Gastroesophageal sphincter (tissue), 4 donors: ENCODE measurements around the gene ZER1. TPM values are rescaled to one million over a fixed set of nuclear protein-coding genes. Genes with fewer than 3 reads are reported as not detected.

Experiments
- ATAC-seq: fragments of 150-250 bp; one replicate; pipeline ENCODE4 v1.9.1; 2016; ENCODE audit warnings: mild to moderate bottlenecking, moderate library complexity
- H3K27ac ChIP-seq, 4 donors: fragments of 200-600 bp; sonication (generic) in 3 of 4; 1 replicate in 3 of 4; 2 replicates in 1 of 4; pipeline ENCODE4 v1.5.1; 2016 to 2019
- H3K27me3 ChIP-seq: fragments of 200-600 bp; sonication (generic); one replicate; pipeline ENCODE4 v1.5.1; 2019
- H3K36me3 ChIP-seq, 2 donors: fragments of 200-600 bp; sonication (generic); one replicate each; pipeline ENCODE4 v1.5.1; 2019; ENCODE audit warnings: control low read depth in 1 of 2
- H3K4me1 ChIP-seq, 3 donors: fragments of 200-600 bp; sonication (generic); 1 replicate in 2 of 3; 2 replicates in 1 of 3; pipeline ENCODE4 v1.5.1; 2016 to 2019; ENCODE audit warnings: control low read depth in 2 of 3
- H3K4me3 ChIP-seq, 2 donors: fragments of 200-600 bp; sonication (generic); one replicate each; pipeline ENCODE4 v1.5.1; 2019; ENCODE audit warnings: mild to moderate bottlenecking in 1 of 2, moderate library complexity in 1 of 2
- H3K9me3 ChIP-seq, 3 donors: fragments of 200-600 bp; sonication (generic); one replicate each; pipeline ENCODE4 v1.5.1; 2017 to 2019; ENCODE audit warnings: control low read depth in 2 of 3
- CTCF ChIP-seq, 4 experiments: fragments of 200-600 bp in 2 of 4; fragments of 450-650 bp in 2 of 4; sonication (generic) in 1 of 4; IDR thresholded peaks; one replicate each; pipeline ENCODE4 v1.5.1; 2017 to 2019; ENCODE audit warnings: antibody characterized with exemption in 4 of 4, mild to moderate bottlenecking in 2 of 4, moderate library complexity in 2 of 4
- EP300 ChIP-seq: sonication (generic); formaldehyde crosslinking; IDR thresholded peaks from one replicate; pipeline ENCODE4 v1.6.1; 2017; ENCODE audit warnings: antibody characterized with exemption, mild to moderate bottlenecking
- POLR2A ChIP-seq, 2 donors: fragments of 450-650 bp; IDR thresholded peaks; one replicate each; pipeline ENCODE4 v1.6.1; 2017; ENCODE audit warnings: antibody characterized with exemption in 2 of 2, mild to moderate bottlenecking in 2 of 2, moderate library complexity in 1 of 2
- POLR2AphosphoS5 ChIP-seq: sonication (generic); formaldehyde crosslinking; IDR thresholded peaks from one replicate; pipeline ENCODE4 v1.6.1; 2017; ENCODE audit warnings: antibody characterized with exemption
- WGBS, 2 donors: methylation state at CpG; one replicate each; pipeline ENCODE4 v1.1.5; 2018; ENCODE audit warnings: low coverage in 1 of 2; 5-methylcytosine and 5-hydroxymethylcytosine counted together
- total RNA-seq, 4 donors: library from RNA; depleted of rRNA; stranded (reverse); fragments of >200 nt; gene quantifications; one replicate each; pipeline ENCODE4 v1.1.0, GENCODE V29; 2016

Gene ZER1
- total RNA-seq, 4 donors from 2014 or later = 55.1 to 104 (median 60.2) TPM

GRCh38 chr9:128731093-128731492 lies 40.6 kb downstream of the ZER1 start:
- Histone ChIP-seq H3K27ac (no peak overlapping the region), H3K9me3 (no peaks in the 10 kb centered on the region), H3K36me3 (peaks cover 0 to 59% of the 10 kb centered on the region in 2 donors), H3K4me1 (peaks cover 0 to 5% (median 0%) of the 10 kb centered on the region in 3 donors), H3K27me3 (no peaks in the 10 kb centered on the region), H3K4me3 (no peak overlapping the region)
- ATAC-seq = no peak
- no peak for TF ChIP-seq POLR2A (IDR thresholded peaks at IDR 0.05)
- no peak for TF ChIP-seq POLR2AphosphoS5
- TF ChIP-seq EP300 = no peak
- TF ChIP-seq CTCF (IDR thresholded peaks at IDR 0.05) = no peak
- WGBS, 2 donors = 78 to 88% methylated on average over 6 to 13 of the region's 13 CpGs

GRCh38 chr9:128729766-128730517 lies 41.8 kb downstream of the ZER1 start:
- Histone ChIP-seq H3K27ac (no peak overlapping the region), H3K27me3 (no peaks in the 10 kb centered on the region), H3K9me3 (no peaks in the 10 kb centered on the region), H3K4me1 (peaks cover 0 to 7% (median 0%) of the 10 kb centered on the region in 3 donors), H3K36me3 (peaks cover 0 to 50% of the 10 kb centered on the region in 2 donors), H3K4me3 (no peak overlapping the region)
- TF ChIP-seq POLR2A (IDR thresholded peaks at IDR 0.05) = no peak
- TF ChIP-seq POLR2AphosphoS5 = no peak
- TF ChIP-seq CTCF (IDR thresholded peaks at IDR 0.05) = no peak
- TF ChIP-seq EP300 = no peak
- 90% methylated on average over 2 to 3 of the region's 27 CpGs for WGBS, 2 donors
- no peak for ATAC-seq

GRCh38 chr9:128729302-128729701 lies 42.4 kb downstream of the ZER1 start:
- TF ChIP-seq POLR2AphosphoS5 = no peak
- TF ChIP-seq EP300 = no peak
- TF ChIP-seq POLR2A (IDR thresholded peaks at IDR 0.05) = no peak
- no peak for TF ChIP-seq CTCF (IDR thresholded peaks at IDR 0.05)
- Histone ChIP-seq H3K27ac (no peak overlapping the region), H3K27me3 (no peaks in the 10 kb centered on the region), H3K4me1 (peaks cover 0 to 13% (median 0%) of the 10 kb centered on the region in 3 donors), H3K4me3 (no peak overlapping the region), H3K36me3 (peaks cover 0 to 43% of the 10 kb centered on the region in 2 donors), H3K9me3 (no peaks in the 10 kb centered on the region)
- 60 to 100% methylated on average over 2 of the region's 5 CpGs for WGBS, 2 donors
- no peak for ATAC-seq

- ATAC-seq = no peak
These were observed 43.4 kb downstream of the ZER1 start for GRCh38 chr9:128728298-128728697.

More at GRCh38 chr9:128728298-128728697, 43.4 kb downstream of the ZER1 start:
- WGBS, 2 donors = 42% methylated on average over 3 of the region's 7 CpGs; no CpG with 5 or more reads in 1 of the 2 donors
- TF ChIP-seq EP300 (no peak), CTCF (IDR thresholded peaks at IDR 0.05) (no peak), POLR2AphosphoS5 (no peak), POLR2A (IDR thresholded peaks at IDR 0.05) (no peak)
- no peak overlapping the region for H3K4me3 ChIP-seq
- H3K4me1 ChIP-seq = peaks cover 0 to 16% (median 0%) of the 10 kb centered on the region in 3 donors
- no peaks in the 10 kb centered on the region for H3K9me3 ChIP-seq
- H3K27me3 ChIP-seq = no peaks in the 10 kb centered on the region
- peaks cover 0 to 39% of the 10 kb centered on the region in 2 donors for H3K36me3 ChIP-seq
- H3K27ac ChIP-seq = no peak overlapping the region
